NCI-H82 treated with DMSO at 0.1 percent for 48 hours (cell line): ENCODE measurements around the gene CCNL2.
"Not testable (repeated sequence)": the region's sequence is repeated elsewhere in the genome, so short reads cannot be mapped to it uniquely, and the experiment has no call there.

Source experiments
- DNase-seq: peaks from one replicate; lab custom pipeline; 2025; ENCODE audit not compliant: unreplicated experiment; lab: John Stamatoyannopoulos, UW

The CCNL2 gene

DNA sequence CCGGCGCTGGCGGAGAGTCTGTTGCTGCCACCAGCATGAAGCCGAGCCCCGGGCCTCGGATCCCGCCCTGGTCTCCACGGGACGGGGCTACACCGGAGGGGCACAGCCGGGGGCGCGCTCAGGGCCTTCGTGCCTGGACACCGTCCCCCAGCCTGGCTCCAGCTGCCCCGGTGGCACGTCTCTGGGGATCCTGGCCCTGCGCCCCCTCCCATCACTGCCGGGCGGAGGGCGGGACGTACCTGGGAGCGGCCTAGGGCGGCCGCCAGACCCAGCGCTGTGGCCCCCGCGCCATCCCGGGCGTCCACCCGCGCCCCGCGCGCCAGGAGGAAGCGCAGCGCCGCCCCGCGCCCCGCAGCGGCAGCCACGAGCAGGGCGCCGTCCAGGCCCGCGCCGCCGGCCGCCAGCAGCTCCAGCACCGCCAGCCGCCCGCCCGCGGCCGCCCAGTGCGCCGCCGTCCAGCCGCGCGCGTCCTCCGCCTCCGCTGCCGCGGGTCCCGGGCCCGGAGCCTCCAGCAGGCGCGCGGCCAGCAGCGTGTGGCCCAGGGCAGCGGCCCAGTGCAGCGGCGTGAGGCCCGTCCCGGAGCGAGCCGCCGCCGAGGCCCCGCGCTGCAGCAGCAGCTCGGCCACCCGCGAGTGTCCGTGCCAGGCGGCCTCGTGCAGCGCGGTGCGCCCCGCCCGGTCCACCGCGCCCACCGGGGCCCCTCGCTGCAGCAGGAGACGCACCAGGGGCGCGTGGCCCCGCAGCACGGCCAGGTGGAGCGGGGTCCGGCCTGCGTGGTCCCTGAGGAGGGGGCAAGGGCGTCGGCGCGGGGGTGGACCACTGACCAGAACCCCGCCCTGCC, 20.9 kb upstream of the CCNL2 start:
- DNase-seq = no peak

DNA sequence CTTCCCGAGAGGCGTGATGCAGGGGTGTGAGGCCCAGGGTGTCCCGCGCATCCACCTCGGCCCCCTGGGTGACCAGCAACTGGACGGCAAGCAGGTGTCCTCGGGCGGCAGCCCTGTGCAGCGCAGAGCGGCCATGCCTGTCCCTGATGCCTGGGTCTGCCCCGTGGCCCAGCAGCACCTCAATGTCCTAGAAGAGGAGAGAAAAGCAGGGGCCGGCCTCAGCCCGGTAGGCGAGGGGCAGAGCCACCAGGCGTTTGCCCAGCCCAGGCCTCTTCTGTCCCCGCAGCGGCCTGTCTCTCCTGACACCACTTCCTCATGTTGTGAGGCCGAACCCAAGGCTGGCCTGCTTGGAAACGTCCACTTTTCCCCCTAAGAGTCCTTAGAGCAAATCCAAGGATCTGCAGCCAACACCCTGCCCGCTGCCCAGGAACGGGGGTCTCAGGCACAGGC, 20.3 kb upstream of the CCNL2 start:
- no peak for DNase-seq

GRCh38 chr1:1418464-1419362, 19.6 kb upstream of the CCNL2 start:
- DNase-seq = no peak

- DNase-seq = not testable (repeated sequence)
Measured at GRCh38 chr1:1417825-1418463, 18.8 kb upstream of the CCNL2 start.

GRCh38 chr1:1417396-1417795, 18.3 kb upstream of the CCNL2 start:
- DNase-seq = not testable (repeated sequence)

- no peak for DNase-seq
Measured at GRCh38 chr1:1415751-1416150, 16.6 kb upstream of the CCNL2 start.

- not testable (repeated sequence) for DNase-seq
Measured at GRCh38 chr1:1412311-1412902, 13.3 kb upstream of the CCNL2 start.

- DNase-seq = no peak
Measured at GRCh38 chr1:1411626-1412025, 12.5 kb upstream of the CCNL2 start.

- DNase-seq = not testable (repeated sequence)
Measured at GRCh38 chr1:1410238-1410637, 11.1 kb upstream of the CCNL2 start.

- DNase-seq = no peak
Measured at GRCh38 chr1:1407636-1408318, 8.6 kb upstream of the CCNL2 start.

DNA sequence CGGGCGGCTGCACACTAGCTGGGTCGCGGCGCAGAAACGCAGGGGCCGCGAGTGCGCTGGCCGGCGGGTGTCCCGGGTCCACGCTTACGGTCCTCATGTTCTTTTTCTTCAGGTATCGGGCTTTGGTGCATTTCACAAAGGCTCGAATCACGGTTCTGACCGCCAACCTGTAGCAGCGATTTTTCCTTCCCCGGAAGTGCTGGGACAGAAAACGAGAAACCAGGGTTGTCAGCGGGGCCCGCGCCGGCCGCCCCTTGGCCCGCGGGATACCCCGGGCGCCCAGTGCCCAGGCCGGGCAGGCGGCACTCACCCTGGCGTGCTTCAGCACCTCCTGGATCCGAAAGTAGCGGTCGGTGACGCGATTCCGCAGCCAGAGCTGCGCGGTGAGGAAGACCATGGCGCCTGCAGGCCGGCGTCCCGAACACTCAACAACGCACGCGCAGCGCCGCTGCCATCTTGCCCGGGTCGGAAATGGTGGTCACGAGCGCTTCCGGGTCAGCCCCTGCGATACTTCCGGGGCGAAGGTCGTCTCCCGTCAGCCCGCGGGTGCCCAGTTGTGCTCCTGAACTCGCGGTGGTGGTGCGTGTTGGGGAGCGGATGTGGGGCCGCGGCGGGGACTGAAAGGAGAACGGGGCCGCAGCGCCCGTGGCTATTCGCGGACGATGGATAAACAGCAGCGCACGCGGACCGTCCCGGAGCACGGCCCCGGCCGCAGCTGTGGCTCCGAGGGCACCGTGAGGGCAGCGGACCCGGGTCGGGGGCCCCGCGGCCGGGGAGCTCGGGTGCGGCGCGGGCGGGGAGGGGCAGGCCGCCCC, 7.9 kb upstream of the CCNL2 start, which contains the start of gene MRPL20:
Gene MRPL20, minus strand, starts transcription at position 473 of the 815 bp plus-strand sequence. Its CDS starts 76 bp downstream, at position 397.
- peak; percentile 85 for DNase-seq

GRCh38 chr1:1406101-1406820, 7.1 kb upstream of the CCNL2 start:
- DNase-seq = no peak

DNA sequence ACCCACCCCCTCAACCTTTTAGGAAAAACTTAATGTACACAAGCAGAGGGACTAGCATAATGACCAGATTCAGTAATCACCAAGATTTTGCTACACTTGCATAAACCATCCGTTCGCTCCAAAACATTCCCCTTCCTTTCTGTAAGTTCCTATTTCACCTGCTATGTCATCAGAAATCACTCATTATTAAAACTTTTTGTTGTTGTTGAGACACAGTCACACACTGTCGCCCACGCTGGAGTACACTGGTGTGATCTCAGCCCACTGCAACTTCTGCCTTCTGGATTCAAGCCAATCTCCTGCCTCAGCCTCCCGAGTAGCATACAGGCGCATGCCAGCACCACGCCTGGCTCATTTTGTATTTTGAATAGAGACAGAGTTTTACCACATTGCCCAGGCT, 4.5 kb upstream of the CCNL2 start:
- DNase-seq = no peak

GRCh38 chr1:1402901-1403392, 3.8 kb upstream of the CCNL2 start:
- not testable (repeated sequence) for DNase-seq

DNA sequence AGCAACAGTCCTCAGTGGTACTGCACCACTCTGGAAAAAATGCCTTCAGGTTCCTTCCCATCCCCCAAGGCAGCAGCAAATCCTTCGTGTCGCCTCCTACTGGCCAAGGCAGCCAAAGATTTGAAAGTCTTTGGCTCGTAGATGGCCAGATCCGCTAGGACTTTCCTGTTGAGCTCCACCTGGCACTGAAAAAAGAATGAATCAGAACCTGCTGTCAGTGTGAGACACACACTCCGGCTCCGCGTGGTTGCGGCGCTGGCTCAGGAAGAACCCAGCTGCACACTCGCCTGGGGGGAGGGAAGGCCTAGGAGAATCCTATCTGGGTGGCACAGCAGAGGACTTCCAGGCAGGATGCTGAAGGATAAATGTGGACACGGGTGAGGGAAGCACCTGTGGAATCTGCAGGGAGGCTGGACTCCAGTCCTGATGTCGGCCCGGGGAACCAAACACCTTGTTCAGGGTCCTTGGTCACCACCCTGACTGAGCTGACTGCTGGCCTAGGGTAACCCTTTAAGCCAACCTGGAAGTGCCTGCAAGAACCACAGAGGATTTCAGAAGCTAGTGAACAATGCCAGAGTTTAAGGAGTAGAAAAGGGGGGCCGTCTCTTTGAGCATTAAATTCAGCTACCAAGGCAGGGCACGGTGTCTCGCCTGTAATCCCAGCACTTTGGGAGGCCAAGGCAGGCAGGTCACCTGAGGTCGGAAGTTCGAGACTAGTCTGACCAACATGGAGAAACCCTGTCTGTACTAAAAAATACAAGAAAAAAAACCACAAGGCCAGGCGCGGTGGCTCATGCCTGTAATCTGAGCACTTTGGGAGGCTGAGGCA, 3.2 kb upstream of the CCNL2 start:
- peak; percentile 53 for DNase-seq

DNA sequence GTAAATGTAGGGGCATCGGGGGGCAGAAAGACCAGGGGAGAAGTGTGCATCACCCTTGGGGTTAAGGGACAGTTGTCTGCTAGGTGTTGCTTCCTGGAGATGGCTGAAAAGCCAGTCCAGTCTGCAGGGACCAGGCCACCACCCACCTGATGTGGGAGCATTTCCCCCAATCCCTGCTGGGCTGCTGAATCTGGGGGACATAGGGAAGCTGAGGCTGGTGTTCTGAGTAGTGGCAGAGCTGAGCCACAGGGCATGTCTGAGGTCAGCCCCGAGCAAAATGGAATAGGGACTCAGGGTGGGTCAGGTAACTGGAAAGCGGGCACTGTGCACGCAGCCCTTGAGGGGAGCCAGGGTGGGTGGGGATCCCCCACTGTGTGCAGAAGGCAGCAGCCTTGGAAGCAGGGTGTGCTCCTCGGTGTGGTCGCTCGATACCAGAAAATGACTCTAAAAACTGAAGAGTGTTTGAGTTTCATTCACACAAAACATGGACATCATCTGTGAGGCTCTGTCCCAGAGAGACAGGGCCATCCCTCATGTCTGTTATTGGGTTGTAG, 2.4 kb upstream of the CCNL2 start:
- DNase-seq = no peak
